ES-I3 (cell line): Measurements from ENCODE around the gene BTN2A1.
"Not testable (repeated sequence)": the region's sequence is repeated elsewhere in the genome, so short reads cannot be mapped to it uniquely, and the experiment has no call there.

Experiments
- H3K36me3 ChIP-seq: 2 replicates; pipeline ENCODE4 v1.6.1; 2013; ENCODE audit warnings: mild to moderate bottlenecking, low read length, control low read depth, moderate library complexity; ENCODE audit not compliant: insufficient read depth
- H3K4me1 ChIP-seq: 2 replicates; pipeline ENCODE4 v1.6.1; 2013; ENCODE audit warnings: mild to moderate bottlenecking, control low read depth, low read length; ENCODE audit not compliant: insufficient read depth
- H3K9ac ChIP-seq: 2 replicates; pipeline ENCODE4 v1.6.1; 2013; ENCODE audit warnings: low read depth, mild to moderate bottlenecking, low read length, moderate library complexity
- H3K9me3 ChIP-seq: 2 replicates; pipeline ENCODE4 v1.6.1; 2013; ENCODE audit warnings: mild to moderate bottlenecking, low read length, moderate library complexity; ENCODE audit not compliant: control insufficient read depth, insufficient read depth

Gene BTN2A1

DNA sequence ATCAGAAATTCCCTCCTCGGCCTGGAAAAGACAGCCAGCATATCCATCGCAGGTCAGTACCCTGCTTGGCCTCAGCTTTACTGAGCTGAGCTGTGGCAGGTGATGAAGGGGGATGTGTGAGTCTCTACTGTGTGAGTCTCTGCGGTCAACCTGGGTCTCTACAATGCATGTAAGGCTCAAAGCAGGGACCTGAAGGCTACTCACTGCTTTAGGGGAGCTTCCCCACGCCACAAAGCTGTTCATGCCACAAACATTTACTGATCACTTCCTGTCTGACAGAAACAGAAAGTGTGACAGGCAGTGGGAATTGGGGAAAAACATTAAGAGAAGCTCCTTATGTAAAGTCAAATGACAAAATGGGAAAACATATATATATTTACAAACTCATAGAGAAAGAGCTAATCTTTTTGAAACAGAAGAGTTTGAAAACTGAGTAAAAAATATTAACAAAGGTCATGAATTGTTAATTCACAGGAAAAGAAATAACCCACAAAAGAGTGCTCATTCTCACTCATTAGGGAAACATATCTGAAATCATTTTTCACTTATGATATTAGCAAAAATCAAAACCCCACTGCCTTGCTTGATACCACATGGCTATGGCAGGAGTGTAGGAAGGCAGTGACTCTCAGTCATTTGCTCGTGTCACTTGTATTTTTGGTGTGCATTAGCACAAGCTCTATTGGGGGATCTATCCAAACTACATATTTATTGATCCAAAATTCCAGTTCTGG lies 11.7 kb upstream of the BTN2A1 start:
- Histone ChIP-seq H3K9ac (no peak overlapping the region), H3K9me3 (no peaks in the 10 kb centered on the region), H3K36me3 (no peaks in the 10 kb centered on the region), H3K4me1 (no peaks in the 10 kb centered on the region)

DNA sequence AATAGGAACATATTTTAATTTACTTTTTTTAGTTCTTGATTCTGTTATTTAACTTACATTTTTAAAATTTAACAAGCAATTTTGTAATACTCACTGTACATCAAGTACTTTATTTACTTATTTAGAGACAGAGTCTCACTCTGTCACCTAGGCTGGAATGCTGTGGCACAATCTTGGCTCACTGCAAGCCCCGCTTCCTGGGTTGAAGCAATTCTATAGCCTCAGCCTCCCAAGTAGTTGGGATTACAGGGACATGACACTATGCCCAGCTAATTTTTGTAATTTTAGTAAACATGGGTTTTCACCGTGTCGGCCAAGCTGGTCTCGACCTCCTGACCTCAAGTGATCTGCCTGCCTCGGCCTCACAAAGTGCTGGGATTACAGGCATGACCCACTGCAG lies 10.5 kb upstream of the BTN2A1 start:
- Histone ChIP-seq H3K4me1 (no peaks in the 10 kb centered on the region), H3K9ac (no peak overlapping the region), H3K36me3 (no peaks in the 10 kb centered on the region), H3K9me3 (no peaks in the 10 kb centered on the region)

DNA sequence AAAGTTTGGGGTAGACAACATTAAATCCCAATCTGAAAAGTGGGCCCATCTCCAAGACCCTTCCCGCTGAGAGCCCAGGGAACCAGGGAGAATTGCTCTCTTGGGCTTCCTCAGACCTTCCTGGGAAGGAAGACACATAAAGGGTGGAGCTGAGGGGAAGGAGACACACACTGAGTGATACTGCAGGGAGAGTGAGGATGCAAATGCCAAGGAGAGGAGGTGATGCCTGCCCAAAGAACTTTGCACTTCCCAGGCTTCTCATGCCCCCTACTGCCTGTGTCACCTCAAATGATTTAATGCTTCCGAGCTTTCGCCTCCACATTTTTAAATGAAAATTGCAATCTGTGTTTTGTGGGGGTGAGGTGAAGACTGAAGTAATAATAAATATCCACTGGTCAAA lies 7.5 kb upstream of the BTN2A1 start:
- no peak overlapping the region for H3K9ac ChIP-seq
- no peaks in the 10 kb centered on the region for H3K4me1 ChIP-seq
- no peaks in the 10 kb centered on the region for H3K9me3 ChIP-seq
- H3K36me3 ChIP-seq, result no peaks in the 10 kb centered on the region

DNA sequence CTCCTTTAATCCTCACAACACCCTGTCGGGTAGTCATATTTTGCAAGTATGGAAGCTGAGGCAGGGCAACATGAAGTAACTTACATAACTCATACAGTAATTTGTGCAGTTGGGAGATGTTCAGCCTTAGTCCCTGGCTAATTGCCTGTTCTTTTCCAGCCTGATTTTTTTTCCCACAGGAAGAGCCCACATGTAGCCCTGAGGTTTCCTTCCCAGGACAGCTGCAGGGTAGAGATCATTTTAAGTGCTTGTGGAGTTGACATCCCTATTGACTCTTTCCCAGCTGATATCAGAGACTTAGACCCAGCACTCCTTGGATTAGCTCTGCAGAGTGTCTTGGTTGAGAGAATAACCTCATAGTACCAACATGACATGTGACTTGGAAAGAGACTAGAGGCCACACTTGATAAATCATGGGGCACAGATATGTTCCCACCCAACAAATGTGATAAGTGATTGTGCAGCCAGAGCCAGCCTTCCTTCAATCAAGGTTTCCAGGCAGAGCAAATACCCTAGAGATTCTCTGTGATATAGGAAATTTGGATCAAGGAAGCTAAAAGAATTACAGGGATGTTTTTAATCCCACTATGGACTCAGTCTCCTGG lies 5.0 kb upstream of the BTN2A1 start:
- no peaks in the 10 kb centered on the region for H3K9me3 ChIP-seq
- H3K4me1 ChIP-seq, result no peaks in the 10 kb centered on the region
- H3K36me3 ChIP-seq, result no peaks in the 10 kb centered on the region
- H3K9ac ChIP-seq, result no peak overlapping the region

DNA sequence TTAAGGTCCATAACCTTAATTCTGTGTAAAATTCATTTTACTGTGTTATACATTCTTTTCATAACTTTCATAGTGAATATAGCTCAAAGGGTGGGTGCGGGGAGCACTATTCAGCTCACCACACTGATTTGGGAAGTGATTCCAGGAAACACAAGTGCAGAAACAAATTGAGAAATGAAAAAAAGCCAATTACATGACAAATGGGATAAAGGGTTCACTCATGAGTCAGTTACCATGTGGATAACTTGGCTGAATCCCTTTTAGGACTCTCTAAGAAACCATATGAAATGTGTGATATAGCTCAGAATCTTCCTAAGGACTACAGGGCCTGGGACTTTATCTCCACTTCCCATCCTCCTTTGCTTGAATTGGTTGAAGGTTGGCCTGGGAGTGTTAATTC lies 3.1 kb upstream of the BTN2A1 start:
- H3K9me3 ChIP-seq, result no peaks in the 10 kb centered on the region
- no peak overlapping the region for H3K9ac ChIP-seq
- no peaks in the 10 kb centered on the region for H3K36me3 ChIP-seq
- H3K4me1 ChIP-seq, result no peaks in the 10 kb centered on the region

DNA sequence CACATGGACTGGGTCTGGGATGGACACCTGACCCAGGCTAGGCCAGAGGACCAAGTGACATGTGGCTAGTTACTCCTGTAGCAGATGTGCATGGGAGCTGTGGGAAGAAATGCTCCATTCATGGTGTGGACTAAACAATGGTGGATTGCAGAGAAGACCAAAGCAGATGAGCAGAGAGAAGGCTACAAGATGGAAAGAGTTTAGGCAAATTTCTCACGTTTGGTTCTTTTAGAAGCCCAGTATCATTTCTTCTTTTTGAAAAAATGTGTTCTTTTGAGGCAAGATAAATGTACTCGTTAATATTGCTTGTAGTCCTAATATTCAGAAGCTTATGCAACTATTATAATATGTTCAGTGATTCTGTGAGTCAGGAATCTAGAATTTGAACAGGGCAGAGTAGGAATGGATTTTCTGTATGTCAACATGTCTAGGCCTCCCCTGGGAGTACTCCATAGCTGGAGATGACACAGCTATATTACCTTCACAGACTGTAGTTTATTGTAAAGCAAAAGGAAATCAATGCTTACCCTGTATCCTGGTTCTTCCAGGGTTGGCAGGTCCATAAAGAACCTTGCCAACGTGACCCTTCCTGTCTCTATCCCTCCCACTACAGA lies 2.3 kb upstream of the BTN2A1 start:
- no peaks in the 10 kb centered on the region for H3K36me3 ChIP-seq
- no peaks in the 10 kb centered on the region for H3K4me1 ChIP-seq
- no peak overlapping the region for H3K9ac ChIP-seq
- H3K9me3 ChIP-seq, result no peaks in the 10 kb centered on the region

DNA sequence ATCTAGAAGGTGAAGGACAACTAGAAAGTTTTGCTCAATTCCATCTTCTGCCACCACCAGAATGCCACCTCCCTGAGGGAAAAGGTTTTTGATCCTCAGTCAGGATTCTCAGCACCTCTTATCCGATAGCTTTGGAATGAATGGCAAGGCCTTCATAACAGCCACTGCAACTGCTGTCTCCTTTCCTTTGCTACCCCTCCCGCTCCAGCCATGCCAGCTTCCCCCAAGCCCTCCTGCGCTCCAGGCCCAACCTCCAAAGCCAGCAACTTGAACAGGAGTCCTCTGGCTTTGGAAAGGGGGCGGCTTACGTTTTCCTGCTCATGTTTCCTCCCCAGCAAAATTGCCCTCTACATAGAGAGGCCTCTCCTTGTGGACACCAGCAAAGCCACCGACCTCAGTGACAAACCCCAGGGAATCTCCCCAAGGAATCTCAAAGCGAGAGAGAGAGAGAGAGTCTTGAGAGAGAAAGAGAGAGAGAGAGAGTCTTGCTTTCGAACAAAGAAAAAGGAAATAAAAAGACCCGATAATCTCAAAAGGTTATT lies 420 bp upstream of the BTN2A1 start:
- Histone ChIP-seq H3K4me1 (no peaks in the 10 kb centered on the region), H3K9ac (peak overlapping the region; percentile 97), H3K36me3 (no peaks in the 10 kb centered on the region), H3K9me3 (no peaks in the 10 kb centered on the region)

DNA sequence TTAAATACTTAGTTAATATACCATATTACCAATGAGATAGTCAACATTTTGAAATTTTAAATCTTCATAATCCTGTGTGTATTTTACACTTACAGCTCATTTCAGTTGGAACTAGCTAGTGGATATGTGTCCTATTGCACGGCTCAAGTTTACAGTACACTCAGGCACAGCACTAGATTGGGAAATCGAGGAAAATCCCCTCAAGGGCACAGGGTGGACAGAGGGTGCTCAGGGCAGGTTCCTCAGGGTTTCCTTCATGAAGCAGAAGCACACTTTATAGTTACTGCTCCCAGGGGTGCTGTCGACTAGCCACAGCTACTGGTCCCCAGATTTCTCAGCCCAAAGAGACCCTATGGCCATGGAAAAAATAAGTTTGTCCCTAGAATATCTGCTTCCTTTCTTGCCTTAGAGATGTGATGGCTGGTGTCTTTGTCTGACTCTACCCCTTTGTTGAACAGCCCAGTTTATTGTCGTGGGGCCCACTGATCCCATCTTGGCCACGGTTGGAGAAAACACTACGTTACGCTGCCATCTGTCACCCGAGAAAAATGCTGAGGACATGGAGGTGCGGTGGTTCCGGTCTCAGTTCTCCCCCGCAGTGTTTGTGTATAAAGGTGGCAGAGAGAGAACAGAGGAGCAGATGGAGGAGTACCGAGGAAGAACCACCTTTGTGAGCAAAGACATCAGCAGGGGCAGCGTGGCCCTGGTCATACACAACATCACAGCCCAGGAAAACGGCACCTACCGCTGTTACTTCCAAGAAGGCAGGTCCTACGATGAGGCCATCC lies 1.5 kb downstream of the BTN2A1 start:
- H3K36me3 ChIP-seq, result peaks cover 2% of the 10 kb centered on the region; the same call in 1 of the 2 replicates
- no peaks in the 10 kb centered on the region for H3K9me3 ChIP-seq
- no peak overlapping the region for H3K9ac ChIP-seq
- H3K4me1 ChIP-seq, result no peaks in the 10 kb centered on the region

DNA sequence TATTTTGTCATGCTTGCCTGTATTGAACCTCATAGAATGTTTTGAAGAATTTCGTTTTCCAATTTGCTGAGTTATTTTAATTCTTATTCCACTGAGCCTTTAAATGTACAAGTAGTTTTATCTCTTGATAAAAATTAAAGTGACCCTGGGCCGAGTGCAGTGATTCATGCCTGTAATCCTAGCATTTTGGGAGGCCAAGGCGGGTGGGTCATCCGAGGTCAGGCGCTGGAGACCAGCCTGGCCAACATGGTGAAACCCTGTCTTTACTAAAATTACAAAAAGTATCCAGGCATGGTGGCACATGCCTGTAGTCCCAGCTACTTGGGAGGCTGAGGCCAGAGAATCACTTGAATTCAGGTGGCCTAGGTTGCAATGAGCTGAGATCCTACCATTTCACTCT lies 3.6 kb downstream of the BTN2A1 start:
- not testable (repeated sequence) for H3K9me3 ChIP-seq, H3K9ac ChIP-seq, H3K4me1 ChIP-seq
- H3K36me3 ChIP-seq, result peaks cover 17% of the 10 kb centered on the region; the same call in 1 of the 2 replicates

DNA sequence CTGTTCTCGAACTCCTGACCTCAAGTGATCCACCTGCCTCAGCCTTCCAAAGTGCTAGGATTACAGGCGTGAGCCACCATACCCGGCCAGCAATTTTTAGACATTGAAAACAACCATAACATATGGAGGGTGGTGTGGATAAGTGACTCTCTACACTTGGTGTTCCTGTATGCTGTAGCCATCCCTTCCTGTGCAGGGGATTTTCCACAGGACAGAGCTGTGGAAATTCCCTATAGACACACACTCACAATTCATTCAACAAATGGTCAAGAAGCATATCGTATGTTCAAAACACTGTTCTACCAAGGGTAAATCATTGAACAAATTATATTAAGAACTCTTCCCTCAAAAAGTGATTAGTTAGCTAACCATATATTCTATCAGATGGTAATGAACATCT lies 6.3 kb downstream of the BTN2A1 start:
- Histone ChIP-seq H3K9me3 (no peaks in the 10 kb centered on the region), H3K4me1 (no peaks in the 10 kb centered on the region), H3K36me3 (peaks cover 22% of the 10 kb centered on the region; the same call in 1 of the 2 replicates), H3K9ac (no peak overlapping the region)

DNA sequence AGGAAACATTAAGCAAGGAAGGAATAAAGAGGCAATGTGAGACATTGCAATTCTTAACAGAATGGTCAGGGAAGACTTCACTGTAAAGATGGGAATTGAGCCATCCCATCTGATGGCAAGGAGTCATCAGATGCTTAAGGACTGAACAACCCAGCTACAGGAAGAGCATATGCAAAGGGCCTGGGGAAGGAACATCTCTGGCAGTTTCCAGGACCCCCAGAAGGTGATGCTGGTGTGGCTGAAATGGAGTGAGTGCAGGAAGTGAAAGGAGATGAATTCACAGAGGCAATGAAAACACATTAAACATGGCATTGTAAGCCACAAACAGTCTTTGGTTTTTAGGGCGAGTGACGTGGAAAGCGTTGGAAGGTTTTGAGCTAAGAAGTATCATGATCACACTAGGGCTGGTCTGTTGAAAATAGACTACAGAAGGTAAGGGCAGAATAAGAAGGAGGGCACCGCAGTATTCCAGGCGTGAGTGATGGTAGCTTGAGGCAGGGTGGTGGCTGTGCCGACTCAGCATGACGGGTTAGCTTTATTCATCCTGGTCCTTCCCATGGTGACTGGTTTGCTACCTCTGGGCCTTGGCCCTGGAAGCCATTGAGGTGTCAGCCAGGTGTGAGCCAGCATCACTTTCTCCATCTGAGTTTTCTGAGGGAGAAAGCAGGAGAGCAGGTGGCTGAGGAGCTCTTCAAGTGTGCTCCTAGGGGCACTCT lies 6.8 kb downstream of the BTN2A1 start:
- no peaks in the 10 kb centered on the region for H3K9me3 ChIP-seq
- H3K36me3 ChIP-seq, result peaks cover 22% of the 10 kb centered on the region; the same call in 1 of the 2 replicates
- H3K4me1 ChIP-seq, result no peaks in the 10 kb centered on the region
- no peak overlapping the region for H3K9ac ChIP-seq

DNA sequence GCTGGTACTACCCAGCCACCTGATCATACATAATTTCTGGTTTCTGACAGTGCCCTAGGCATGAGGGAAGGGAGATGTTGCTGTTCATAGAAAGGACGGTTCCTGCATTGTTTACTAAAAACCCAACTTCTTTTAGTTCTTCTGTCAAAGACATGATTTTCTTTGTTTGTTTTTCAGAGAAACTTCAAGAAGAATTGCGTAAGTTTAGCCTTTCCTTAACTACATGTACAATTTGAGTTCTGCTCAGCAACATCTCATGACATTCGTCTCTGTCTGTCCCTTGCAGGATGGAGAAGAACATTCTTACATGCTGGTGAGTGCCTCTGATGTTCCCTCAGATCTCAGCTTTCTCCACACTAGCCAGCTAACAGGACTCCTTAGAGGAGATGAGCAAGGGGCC lies 8.0 kb downstream of the BTN2A1 start:
- Histone ChIP-seq H3K4me1 (no peaks in the 10 kb centered on the region), H3K9ac (no peak overlapping the region), H3K36me3 (peaks cover 22% of the 10 kb centered on the region; the same call in 1 of the 2 replicates), H3K9me3 (no peaks in the 10 kb centered on the region)

DNA sequence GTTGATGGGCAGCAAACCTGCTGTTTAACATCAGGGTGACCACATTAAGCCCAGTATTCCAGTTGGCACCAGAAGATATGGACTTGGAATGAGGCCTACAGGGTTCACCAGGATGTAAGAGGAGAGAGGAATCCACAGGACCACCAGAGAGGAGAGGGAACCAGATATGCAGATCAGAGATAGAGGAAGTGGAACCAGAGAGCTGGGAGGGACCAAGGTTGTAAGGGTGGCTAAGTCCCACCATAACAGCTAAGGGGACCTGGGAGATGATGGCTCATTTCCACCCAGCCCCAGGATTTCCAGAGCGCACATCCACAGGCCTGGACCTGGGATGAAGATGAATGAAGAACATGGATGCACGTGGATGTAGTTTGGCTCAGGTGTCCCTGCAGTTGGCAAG lies 11.1 kb downstream of the BTN2A1 start:
- Histone ChIP-seq H3K9me3 (0 out of 2 replicates have a peak, but pooled peaks cover 3% of the 10 kb centered on the region), H3K36me3 (peaks cover 22% of the 10 kb centered on the region; the same call in 1 of the 2 replicates), H3K4me1 (no peaks in the 10 kb centered on the region), H3K9ac (no peak overlapping the region)

DNA sequence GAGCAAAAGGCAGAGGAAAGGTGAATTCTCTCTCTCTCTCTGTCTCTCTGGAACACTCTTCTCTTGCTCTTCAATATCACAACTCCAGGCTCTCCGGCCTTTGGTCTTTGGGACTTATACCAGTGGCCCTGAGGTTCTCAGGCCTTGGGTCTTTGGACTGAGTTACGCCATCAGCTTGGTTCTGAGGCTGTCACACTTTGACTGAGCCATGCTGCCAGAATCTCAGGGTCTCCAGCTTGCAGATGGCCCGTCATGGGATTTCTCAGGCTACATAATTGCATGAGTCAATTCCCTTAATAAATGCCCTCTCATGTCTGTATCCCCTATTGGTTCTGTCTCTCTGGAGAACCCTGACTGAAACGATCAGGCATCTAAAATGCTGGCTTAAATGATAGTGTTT lies 12.9 kb downstream of the BTN2A1 start:
- no peak overlapping the region for H3K9ac ChIP-seq
- peaks cover 5% of the 10 kb centered on the region; the same call in 1 of the 2 replicates for H3K36me3 ChIP-seq
- peaks cover 13% of the 10 kb centered on the region for H3K4me1 ChIP-seq
- H3K9me3 ChIP-seq, result 0 out of 2 replicates have a peak, but pooled peaks cover 3% of the 10 kb centered on the region
